ENCODE measurements around the gene NARS2. TPM values are rescaled to one million over a fixed set of nuclear protein-coding genes. Genes with fewer than 3 reads are reported as not detected.
"Not testable (repeated sequence)": the region's sequence is repeated elsewhere in the genome, so short reads cannot be mapped to it uniquely, and the experiment has no call there.

Gene NARS2
- total and polyA plus RNA-seq, 8 donors = 5.1 to 15.0 (median 7.9) TPM

DNA sequence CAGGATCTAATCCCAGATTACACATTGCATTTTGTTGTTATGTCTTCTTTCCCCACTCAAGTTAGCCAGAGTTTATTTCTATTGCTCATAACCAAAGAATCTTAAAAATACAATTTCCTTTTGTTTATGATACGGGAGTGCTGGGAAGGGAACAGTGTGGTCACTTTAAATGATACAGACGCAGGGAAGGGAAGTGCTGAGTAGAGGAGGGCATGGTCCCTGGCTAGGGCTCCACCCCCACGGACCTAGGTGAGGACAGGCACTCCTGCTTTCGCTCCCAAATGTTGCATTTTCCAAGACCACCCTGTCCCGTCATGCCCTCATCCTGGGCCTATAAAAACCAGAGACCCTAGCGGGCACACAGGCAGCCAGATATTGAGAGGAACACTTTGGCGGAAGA is 30.6 kb upstream of the NARS2 start:
- H3K36me3 ChIP-seq = no peaks in the 10 kb centered on the region
- intact Hi-C loops (cut with DNase I) = no loop called here
- TF ChIP-seq, protein P1, sequence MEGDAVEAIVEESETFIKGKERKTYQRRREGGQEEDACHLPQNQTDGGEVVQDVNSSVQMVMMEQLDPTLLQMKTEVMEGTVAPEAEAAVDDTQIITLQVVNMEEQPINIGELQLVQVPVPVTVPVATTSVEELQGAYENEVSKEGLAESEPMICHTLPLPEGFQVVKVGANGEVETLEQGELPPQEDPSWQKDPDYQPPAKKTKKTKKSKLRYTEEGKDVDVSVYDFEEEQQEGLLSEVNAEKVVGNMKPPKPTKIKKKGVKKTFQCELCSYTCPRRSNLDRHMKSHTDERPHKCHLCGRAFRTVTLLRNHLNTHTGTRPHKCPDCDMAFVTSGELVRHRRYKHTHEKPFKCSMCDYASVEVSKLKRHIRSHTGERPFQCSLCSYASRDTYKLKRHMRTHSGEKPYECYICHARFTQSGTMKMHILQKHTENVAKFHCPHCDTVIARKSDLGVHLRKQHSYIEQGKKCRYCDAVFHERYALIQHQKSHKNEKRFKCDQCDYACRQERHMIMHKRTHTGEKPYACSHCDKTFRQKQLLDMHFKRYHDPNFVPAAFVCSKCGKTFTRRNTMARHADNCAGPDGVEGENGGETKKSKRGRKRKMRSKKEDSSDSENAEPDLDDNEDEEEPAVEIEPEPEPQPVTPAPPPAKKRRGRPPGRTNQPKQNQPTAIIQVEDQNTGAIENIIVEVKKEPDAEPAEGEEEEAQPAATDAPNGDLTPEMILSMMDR (IDR thresholded peaks at IDR 0.05) = no peak
- WGBS, 2 donors = 79 to 85% methylated on average over 7 of the region's 7 CpGs
- no peak overlapping the region for H3K27ac ChIP-seq
- H3K4me3 ChIP-seq = no peak overlapping the region
- H3K4me1 ChIP-seq = no peaks in the 10 kb centered on the region
- H3K27me3 ChIP-seq = no peaks in the 10 kb centered on the region
- FAIRE-seq = no peak
- H3K9me3 ChIP-seq = no peaks in the 10 kb centered on the region
- ATAC-seq = no peak
- no peak for DNase-seq

DNA sequence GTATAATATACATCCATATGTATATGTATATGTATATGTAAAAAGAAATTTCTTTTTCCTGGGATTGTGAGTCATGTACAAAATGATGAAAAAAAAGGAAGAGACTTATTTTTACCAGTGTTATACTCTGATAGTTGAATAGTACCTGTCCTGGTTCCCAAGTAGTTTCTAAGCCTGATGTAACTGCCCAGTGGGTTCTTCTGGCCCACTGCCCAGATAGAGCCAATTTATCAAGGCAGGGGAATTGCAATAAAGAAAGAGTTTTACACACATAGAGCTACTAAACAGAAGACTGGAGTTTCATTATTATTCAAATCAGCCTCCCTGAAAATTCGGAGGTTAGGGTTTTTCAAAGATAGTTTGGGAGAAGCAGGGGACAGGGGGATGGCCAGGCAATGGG is 29.1 kb upstream of the NARS2 start:
- no peaks in the 10 kb centered on the region for H3K27me3 ChIP-seq

DNA sequence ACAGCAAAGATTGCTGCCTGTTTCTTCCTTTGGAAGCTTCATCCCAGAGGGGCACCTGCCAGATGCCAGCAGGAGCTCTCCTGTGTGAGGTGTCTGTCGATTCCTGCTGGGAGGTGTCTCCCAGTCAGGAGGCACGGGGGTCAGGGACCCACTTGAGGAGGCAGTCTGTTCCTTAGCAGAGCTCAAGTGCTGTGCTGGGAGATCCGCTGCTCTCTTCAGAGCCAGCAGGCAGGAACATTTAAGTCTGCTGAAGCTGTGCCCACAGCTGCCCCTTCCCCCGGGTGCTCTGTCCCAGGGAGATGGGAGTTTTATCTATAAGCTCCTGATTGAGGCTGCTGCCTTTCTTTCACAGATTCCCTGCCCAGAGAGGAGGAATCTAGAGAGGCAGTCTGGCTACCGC is 28.1 kb upstream of the NARS2 start:
- H3K4me3 ChIP-seq; H3K36me3 ChIP-seq; DNase-seq; ATAC-seq; H3K27me3 ChIP-seq; H3K4me1 ChIP-seq; H3K9me3 ChIP-seq; FAIRE-seq; H3K27ac ChIP-seq; intact Hi-C loops (cut with DNase I): not testable (repeated sequence)
- 85 to 86% methylated on average over 5 of the region's 5 CpGs for WGBS, 2 donors

More for the DNA sequence above, 29.1 kb upstream of the NARS2 start:
- Histone ChIP-seq H3K36me3 (no peaks in the 10 kb centered on the region), H3K27ac (no peak overlapping the region), H3K4me1 (no peaks in the 10 kb centered on the region), H3K9me3 (no peaks in the 10 kb centered on the region), H3K4me3 (no peak overlapping the region)
- TF ChIP-seq, protein P1 (IDR thresholded peaks at IDR 0.05) = no peak
- no peak for FAIRE-seq
- no peak for ATAC-seq
- WGBS, 2 donors = 67 to 70% methylated on average over 1 of the region's 1 CpG
- intact Hi-C loops (cut with DNase I) = no loop called here
- DNase-seq = no peak

DNA sequence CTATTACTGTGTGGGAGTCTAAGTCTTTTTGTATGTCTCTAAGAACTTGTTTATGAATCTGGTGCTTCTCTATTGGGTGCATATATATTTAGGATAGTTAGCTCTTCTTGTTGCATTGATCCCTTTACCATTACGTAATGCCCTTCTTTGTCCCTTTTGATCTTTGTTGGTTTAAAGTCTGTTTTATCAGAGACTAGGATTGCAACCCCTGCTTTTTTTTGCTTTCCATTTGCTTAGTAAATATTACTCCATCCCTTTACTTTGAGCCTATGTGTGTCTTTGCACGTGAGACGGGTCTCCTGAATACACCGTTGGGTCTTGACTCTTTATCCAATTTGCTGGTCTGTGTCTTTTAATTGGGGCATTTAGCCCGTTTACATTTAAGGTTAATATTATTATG is 26.4 kb upstream of the NARS2 start:
- FAIRE-seq = not testable (repeated sequence)

DNA sequence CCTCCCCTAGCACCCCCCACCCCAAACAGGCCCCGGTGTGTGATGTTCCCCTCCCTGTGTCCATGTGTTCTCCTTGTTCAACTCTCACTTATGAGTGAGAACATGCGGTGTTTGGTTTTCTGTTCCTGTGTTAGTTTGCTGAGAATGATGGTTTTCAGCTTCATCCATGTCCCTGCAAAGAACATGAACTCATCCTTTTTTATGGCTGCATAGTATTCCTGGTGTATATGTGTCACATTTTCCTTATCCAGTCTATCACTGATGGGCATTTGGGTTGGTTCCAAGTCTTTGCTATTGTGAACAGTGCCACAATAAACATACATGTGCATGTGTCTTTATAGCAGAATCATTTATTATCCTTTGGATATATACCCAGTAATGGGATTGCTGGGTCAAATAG is 22.9 kb upstream of the NARS2 start:
- DNase-seq; ATAC-seq; H3K27me3 ChIP-seq; H3K4me1 ChIP-seq; FAIRE-seq; H3K4me3 ChIP-seq; H3K36me3 ChIP-seq; H3K9me3 ChIP-seq; H3K27ac ChIP-seq; intact Hi-C loops (cut with DNase I): not testable (repeated sequence)
- WGBS, 2 donors = 86 to 97% methylated on average over 2 of the region's 2 CpGs

More for the DNA sequence above, 26.4 kb upstream of the NARS2 start:
- intact Hi-C loops (cut with DNase I); H3K36me3 ChIP-seq; H3K4me1 ChIP-seq; ATAC-seq; DNase-seq; H3K9me3 ChIP-seq; H3K4me3 ChIP-seq; H3K27ac ChIP-seq; H3K27me3 ChIP-seq: not testable (repeated sequence)
- WGBS, 2 donors = 21 to 22% methylated on average over 5 of the region's 5 CpGs

DNA sequence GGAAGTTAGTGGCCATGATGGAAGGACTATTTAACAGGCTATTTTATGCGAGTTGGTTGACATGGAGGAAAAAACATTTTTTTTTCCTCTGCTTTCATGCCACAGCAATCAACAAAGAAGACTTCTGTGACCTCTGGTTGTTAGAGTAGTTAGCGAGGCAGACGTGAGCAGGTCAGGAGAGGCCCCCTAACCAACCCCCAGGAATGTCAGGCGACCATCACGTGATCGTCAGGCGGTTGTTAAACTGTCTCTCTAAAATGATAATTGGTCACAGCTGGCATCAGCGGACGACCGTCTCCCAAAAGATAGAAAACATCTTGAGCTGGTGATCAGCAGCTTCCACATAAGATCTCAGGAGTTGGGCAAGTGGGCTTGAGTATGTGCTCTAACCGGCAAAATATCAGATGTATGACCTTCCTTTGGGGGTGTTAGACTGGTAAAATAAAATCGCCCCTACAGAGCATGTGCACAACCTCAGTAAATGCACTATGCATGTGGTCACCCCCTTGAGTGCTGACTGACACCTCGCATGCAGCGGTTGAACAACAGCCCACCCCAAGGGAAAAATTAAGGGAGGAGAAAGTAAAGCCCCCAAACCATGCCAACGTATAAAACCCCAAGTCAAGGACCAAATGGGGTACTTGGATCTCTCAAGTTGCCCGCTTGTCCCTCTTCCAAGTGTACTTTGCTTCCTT is 20.9 kb upstream of the NARS2 start:
- no peak for FAIRE-seq
- WGBS, 2 donors = 63 to 70% methylated on average over 16 of the region's 16 CpGs
- TF ChIP-seq, protein P1 (IDR thresholded peaks at IDR 0.05) = no peak
- ATAC-seq = no peak
- no peaks in the 10 kb centered on the region for H3K4me1 ChIP-seq
- H3K27me3 ChIP-seq = no peaks in the 10 kb centered on the region
- no peak overlapping the region for H3K27ac ChIP-seq
- DNase-seq = no peak
- H3K36me3 ChIP-seq = no peaks in the 10 kb centered on the region
- no peaks in the 10 kb centered on the region for H3K9me3 ChIP-seq
- H3K4me3 ChIP-seq = no peak overlapping the region
- intact Hi-C loops (cut with DNase I) = no loop called here
